Activated CD8-positive, alpha-beta T cell treated with anti-CD3 and anti-CD28 coated beads, Interleukin-2, amount 10 ng/mL, durations not matched to agents 7 days and 5 days (primary cell): ENCODE data around the gene TMEM170A. TPM values are rescaled to one million over a fixed set of nuclear protein-coding genes. Genes with fewer than 3 reads are reported as not detected.

Experiments used
- ATAC-seq: fragments of 150-1000 bp; cut with Tn5 transposase; one replicate; pipeline ENCODE4 v1.10.0; 2021; ENCODE audit warnings: moderate library complexity
- CTCF ChIA-PET: fragments of 350-600 bp; sonication (Branson Sonifier 250); formaldehyde crosslinking; loops from one replicate; lab custom pipeline; 2021; ENCODE audit warnings: antibody characterized with exemption; lab: Charles Lee
- POLR2A ChIA-PET: fragments of 350-600 bp; sonication (Branson Sonifier 250); formaldehyde crosslinking; loops from one replicate; lab custom pipeline; 2021; ENCODE audit warnings: antibody characterized with exemption; lab: Charles Lee
- DNase-seq: peaks from one replicate; pipeline ENCODE4 v3.0.0-alpha.2; 2020
- H3K27ac Mint-ChIP-seq: one replicate; pipeline ENCODE4 v1.8.0; 2021; ENCODE audit warnings: mild to moderate bottlenecking, mixed read lengths
- H3K27me3 Mint-ChIP-seq: one replicate; pipeline ENCODE4 v1.8.0; 2021; ENCODE audit warnings: low read depth, mixed read lengths
- H3K36me3 Mint-ChIP-seq: one replicate; pipeline ENCODE4 v1.8.0; 2021; ENCODE audit warnings: low read depth, mixed read lengths
- H3K4me1 Mint-ChIP-seq: one replicate; pipeline ENCODE4 v1.8.0; 2021; ENCODE audit warnings: low read depth, mixed read lengths
- H3K4me3 Mint-ChIP-seq: one replicate; pipeline ENCODE4 v1.8.0; 2021; ENCODE audit warnings: mild to moderate bottlenecking, mixed read lengths
- H3K9me3 Mint-ChIP-seq: one replicate; pipeline ENCODE4 v1.8.0; 2022; ENCODE audit warnings: mixed read lengths; ENCODE audit not compliant: insufficient read depth
- total RNA-seq, 2 experiments: library from RNA; stranded (reverse); gene quantifications; one replicate each; pipeline ENCODE4 v1.2.3, GENCODE V29; 2021

The TMEM170A gene
- total RNA-seq, 2 experiments from 2014 or later, result 30.2 to 31.1 TPM

DNA sequence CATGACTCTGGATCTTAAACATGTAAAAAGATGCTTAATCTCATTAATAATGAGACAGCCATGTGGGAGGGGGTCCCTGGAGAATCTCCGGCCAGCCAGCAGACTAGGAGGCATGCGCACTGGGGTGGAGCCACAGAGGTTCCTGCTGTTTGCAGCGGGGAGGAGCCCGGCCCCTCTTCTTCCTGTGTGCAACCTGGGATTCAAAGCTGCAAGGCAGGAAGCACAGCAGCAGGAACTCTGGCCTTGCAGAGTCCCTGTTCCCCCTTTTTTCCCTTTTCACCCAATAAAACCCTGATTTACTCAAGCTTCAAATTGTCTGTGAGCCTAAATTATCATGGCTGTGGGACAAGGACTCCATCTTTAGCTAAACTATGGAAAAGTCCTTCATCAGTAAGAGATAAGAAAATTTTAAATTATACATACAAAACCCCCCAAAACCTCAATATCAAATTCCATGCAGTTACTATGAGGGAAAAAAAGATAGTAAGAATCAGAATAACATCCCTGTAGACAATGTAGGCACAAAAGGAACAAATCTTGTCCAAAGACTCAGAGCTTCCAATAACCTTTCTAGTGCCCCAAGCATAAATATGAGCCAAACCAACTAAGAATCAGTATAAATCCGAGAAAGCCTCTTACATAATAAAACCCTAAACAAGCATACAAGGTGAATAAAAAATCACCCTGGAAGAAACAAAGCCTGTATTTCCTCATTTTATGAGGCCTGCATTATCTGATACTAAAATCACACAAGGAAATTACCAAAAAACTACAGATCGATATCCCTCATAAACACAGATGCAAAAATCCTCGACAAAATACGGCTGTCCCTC lies 43.3 kb downstream of the TMEM170A start:
- CTCF ChIA-PET, result interaction anchor here (0.9 to 2.8 kb wide), 5 partner anchors 9 to 343 kb away, joined by 3 to 7 read pairs (median 4); partner anchors contain the start of gene TMEM170A
- peaks cover 18% of the 10 kb centered on the region for H3K4me1 Mint-ChIP-seq
- no peaks in the 10 kb centered on the region for H3K27me3 Mint-ChIP-seq
- H3K36me3 Mint-ChIP-seq, result peaks cover 2% of the 10 kb centered on the region
- H3K4me3 Mint-ChIP-seq, result peak overlapping the region; percentile 49
- peak; percentile 75 for ATAC-seq
- no peaks in the 10 kb centered on the region for H3K9me3 Mint-ChIP-seq
- H3K27ac Mint-ChIP-seq, result peak overlapping the region; percentile 16
- POLR2A ChIA-PET, result interaction anchor here (1.5 kb wide), 1 partner anchor 43 kb away, joined by 5 read pairs; no protein-coding TSS in a partner anchor
- DNase-seq, result peak; percentile 47

DNA sequence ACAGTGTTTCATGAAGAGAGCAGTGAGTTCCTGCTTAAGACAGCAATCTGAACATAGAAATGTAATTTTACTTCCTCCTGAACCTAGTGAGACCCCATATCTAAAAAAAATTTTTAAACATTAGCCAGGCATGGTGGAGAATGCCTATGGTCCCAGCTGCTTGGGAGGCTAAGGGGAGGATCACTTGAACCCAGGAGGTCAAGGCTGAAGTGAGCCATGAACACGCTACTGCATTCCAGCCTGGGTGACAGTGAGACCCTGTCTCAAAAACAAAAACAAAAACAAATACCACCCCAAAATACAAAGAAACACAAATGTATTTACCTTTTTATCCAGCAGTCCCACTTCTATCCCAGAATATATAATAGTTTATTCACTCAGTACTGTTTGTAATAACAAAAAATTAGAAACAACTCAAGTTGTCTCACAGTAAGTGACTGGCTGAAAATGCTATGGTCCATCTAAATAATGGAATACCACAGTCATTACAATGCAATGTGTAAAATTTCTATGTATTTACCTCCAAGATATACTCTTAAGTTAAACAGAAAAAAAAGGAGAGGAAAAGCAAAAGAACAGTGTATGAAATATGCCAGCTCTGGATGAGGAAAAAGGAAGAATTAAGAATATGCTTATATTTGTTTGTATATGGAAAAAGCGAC lies 47.5 kb downstream of the TMEM170A start:
- Mint-ChIP-seq H3K4me3 (no peak overlapping the region), H3K9me3 (no peaks in the 10 kb centered on the region), H3K27me3 (no peaks in the 10 kb centered on the region), H3K36me3 (peaks cover 4% of the 10 kb centered on the region), H3K27ac (no peak overlapping the region), H3K4me1 (peaks cover 20% of the 10 kb centered on the region)
- POLR2A ChIA-PET, result no interaction called here
- CTCF ChIA-PET, result interaction anchor here (1.4 kb wide), 1 partner anchor 10 kb away, joined by 3 read pairs; no protein-coding TSS in a partner anchor
- DNase-seq (no peak), ATAC-seq (no peak)

DNA sequence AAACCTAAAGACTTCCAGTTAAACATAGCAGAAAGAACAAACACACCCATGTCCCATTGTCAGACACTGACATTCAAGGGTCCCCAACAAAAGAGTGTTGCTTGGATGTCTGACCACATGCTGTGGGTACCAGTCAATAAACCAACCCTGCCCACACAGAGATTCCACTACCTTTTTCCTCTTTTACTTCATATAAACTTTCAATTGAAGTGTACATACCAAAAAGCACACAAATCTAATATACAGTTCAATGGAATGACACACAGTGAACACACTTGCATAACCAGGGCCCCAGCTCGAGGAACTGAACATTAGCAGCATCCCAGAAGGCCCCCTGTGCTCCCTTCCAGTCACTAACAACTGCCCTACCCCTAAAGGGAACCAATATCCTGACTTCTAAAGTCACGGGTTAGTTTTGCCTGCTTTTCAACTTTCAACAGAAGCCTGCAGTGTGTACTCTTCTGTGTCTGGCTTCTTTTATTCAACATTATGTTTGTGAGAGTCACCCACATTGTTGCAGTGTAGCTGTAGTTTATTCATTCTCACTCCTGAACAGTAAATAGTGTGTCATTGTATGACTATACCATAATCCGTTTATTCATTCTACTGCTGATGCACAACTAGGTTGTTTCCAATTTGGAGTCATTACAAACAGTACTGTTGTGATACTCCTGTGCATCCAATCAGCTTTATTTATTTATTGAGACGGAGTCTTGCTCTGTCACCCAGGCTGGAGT lies 49.2 kb downstream of the TMEM170A start:
- CTCF ChIA-PET, result interaction anchor here (0.7 to 1.7 kb wide), 2 partner anchors 216 to 855 kb away, joined by 3 to 7 read pairs; no protein-coding TSS in a partner anchor

DNA sequence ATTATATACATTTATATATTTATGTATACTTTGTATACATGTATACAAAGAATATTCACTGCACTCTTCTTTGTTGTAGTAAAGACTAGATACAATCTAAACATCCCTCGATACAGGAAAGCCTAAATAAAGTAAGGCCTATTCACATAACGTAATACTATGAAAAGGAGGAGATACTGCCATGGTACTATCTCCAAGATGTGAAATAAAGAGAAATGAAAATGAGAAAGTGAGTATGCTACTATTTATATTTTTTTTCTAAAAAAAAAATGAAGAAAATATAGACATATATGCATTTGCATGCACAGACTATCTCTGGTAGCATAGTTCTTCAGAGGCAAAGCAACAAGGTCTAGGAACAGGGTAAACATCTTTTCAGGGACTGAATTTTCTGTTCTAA lies 50.5 kb downstream of the TMEM170A start:
- Mint-ChIP-seq H3K27ac (no peak overlapping the region), H3K36me3 (peaks cover 14% of the 10 kb centered on the region), H3K4me1 (peaks cover 2% of the 10 kb centered on the region), H3K4me3 (no peak overlapping the region), H3K9me3 (no peaks in the 10 kb centered on the region), H3K27me3 (no peaks in the 10 kb centered on the region)
- DNase-seq (no peak), ATAC-seq (no peak)
- POLR2A ChIA-PET, result no interaction called here
- CTCF ChIA-PET, result interaction anchor here (1.7 kb wide), 1 partner anchor 214 kb away, joined by 7 read pairs; no protein-coding TSS in a partner anchor

More for the DNA sequence above, 49.2 kb downstream of the TMEM170A start:
- POLR2A ChIA-PET, result no interaction called here
- Mint-ChIP-seq H3K9me3 (no peaks in the 10 kb centered on the region), H3K36me3 (peaks cover 8% of the 10 kb centered on the region), H3K27me3 (no peaks in the 10 kb centered on the region), H3K27ac (no peak overlapping the region), H3K4me1 (peaks cover 6% of the 10 kb centered on the region), H3K4me3 (no peak overlapping the region)
- no peak for DNase-seq
- ATAC-seq, result no peak

DNA sequence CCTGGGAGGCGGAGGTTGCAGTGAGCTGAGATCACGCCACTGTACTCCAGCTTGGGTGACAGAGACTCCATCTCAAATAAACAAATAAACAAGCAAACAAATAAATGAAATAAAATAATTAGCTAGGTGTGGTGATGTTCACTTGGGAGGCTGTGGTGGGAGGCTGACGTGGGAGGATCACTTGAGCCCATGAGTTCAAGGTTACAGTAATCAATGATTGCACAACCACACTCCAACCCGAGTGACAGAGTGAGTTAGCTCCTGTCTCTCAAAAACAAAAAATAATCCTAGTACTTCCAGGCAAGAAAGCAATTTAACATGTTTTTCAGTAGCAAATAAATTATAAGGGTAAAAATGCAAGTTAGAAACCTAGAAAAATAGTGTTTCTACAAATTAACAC lies 57.5 kb downstream of the TMEM170A start:
- H3K9me3 Mint-ChIP-seq, result no peaks in the 10 kb centered on the region
- no peaks in the 10 kb centered on the region for H3K4me1 Mint-ChIP-seq
- H3K36me3 Mint-ChIP-seq, result peaks cover 13% of the 10 kb centered on the region
- no peak overlapping the region for H3K4me3 Mint-ChIP-seq
- POLR2A ChIA-PET, result interaction anchor here (0.6 kb wide), 1 partner anchor 416 kb away, joined by 3 read pairs; no protein-coding TSS in a partner anchor
- H3K27me3 Mint-ChIP-seq, result no peaks in the 10 kb centered on the region
- DNase-seq, result no peak
- ATAC-seq, result no peak
- no peak overlapping the region for H3K27ac Mint-ChIP-seq
- CTCF ChIA-PET, result interaction anchor here (0.6 to 1.1 kb wide), 3 partner anchors 22 to 207 kb away, joined by 3 read pairs; no protein-coding TSS in a partner anchor

DNA sequence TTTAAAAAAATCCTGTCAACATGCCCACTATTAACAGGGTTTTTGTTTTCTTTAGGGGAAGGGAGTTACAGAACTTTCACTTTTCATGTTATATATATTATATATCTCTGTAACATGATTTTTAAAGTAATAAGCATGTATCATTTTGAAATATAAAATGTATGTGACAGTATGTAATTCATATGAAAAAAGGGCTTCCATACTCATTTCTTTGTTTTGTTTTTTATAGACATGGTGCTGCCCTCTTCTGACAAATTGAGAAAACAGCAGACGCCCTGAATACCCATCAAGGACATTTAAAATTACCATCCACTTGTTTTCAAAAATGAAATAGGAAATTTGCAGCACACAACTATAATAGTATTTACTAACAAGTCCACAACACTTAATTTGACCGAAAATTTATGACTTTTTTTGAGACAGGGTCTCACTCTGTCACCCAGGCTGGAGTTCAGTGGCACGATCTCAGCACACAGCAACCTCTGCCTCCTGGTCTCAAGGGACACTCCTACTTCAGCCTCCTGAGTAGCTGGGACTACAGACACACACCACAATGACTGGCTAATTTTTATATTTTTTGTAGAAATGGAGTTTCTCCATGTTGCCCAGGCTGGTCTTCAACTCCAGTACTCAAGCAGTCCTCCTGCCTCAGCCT lies 61.5 kb downstream of the TMEM170A start:
- ATAC-seq (no peak), DNase-seq (no peak)
- CTCF ChIA-PET, result interaction anchor here (0.7 to 3.3 kb wide), 13 partner anchors 10 to 205 kb away, joined by 3 to 25 read pairs (median 4); partner anchors contain the start of genes CFDP1 and TMEM170A
- POLR2A ChIA-PET, result no interaction called here
- Mint-ChIP-seq H3K4me1 (no peaks in the 10 kb centered on the region), H3K27me3 (no peaks in the 10 kb centered on the region), H3K4me3 (no peak overlapping the region), H3K9me3 (no peaks in the 10 kb centered on the region), H3K27ac (no peak overlapping the region), H3K36me3 (no peaks in the 10 kb centered on the region)

DNA sequence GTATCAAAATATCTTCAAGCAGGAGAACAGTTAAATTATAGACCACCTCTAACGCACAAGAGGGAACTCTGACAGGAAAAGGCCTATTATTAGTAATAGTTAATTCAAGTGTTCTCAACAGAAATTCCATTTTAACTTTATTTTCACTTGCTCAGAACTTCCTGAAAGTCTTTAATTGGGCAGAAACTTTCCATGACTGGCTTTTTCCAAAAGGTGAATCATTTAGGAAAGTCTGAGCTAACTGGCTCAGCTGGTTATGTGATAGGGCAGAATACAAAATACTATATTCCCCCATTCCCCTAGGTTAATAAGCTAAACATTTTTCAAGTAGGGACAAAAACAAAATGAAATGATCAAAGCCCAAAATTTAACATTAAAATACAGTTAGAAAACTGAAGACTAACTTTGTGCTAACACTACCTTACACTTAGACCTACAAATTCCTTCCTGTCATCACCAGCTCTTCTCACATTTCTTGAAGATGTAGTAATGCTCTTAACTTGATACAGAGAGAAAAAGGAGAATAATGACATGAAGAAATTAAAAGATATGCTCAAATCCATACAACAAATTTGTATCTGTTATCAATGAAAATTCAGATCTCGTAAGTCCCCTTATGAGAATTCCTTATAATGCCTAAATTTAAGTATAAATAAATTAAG lies 62.2 kb downstream of the TMEM170A start:
- H3K36me3 Mint-ChIP-seq, result no peaks in the 10 kb centered on the region

DNA sequence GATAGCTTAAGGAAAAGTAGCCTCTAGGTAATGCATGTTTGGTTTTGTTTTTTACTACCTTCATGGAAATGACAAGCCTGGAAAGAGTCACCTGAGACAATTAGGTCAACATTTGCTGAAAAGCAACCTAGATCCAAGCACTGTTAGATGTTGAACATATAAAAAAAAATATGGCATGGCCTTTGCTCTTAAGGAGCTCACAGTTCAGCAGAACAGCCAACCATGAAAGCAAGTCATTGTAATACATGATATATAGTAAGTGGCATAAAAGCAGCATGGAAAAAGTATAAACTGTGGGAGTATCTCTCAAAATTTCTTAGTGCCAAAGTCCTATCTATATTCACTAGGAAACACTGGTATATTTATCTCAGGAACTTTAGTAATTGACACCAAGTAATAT lies 62.8 kb downstream of the TMEM170A start:
- Mint-ChIP-seq H3K9me3 (no peaks in the 10 kb centered on the region), H3K4me3 (no peak overlapping the region), H3K27me3 (no peaks in the 10 kb centered on the region), H3K36me3 (no peaks in the 10 kb centered on the region), H3K4me1 (no peaks in the 10 kb centered on the region), H3K27ac (no peak overlapping the region)
- ChIA-PET CTCF (interaction anchor here (0.6 to 2.2 kb wide), 17 partner anchors 10 to 362 kb away, joined by 3 to 25 read pairs (median 3); partner anchors contain the start of gene CFDP1), POLR2A (no interaction called here)
- DNase-seq (no peak), ATAC-seq (no peak)

More for the DNA sequence above, 62.2 kb downstream of the TMEM170A start:
- H3K4me3 Mint-ChIP-seq, result no peak overlapping the region
- H3K9me3 Mint-ChIP-seq, result no peaks in the 10 kb centered on the region
- ChIA-PET CTCF (interaction anchor here (0.6 to 2.2 kb wide), 21 partner anchors 10 to 362 kb away, joined by 3 to 25 read pairs (median 3); partner anchors contain the start of gene CFDP1), POLR2A (no interaction called here)
- DNase-seq, result no peak
- no peaks in the 10 kb centered on the region for H3K27me3 Mint-ChIP-seq
- no peak for ATAC-seq
- H3K27ac Mint-ChIP-seq, result no peak overlapping the region
- H3K4me1 Mint-ChIP-seq, result no peaks in the 10 kb centered on the region

DNA sequence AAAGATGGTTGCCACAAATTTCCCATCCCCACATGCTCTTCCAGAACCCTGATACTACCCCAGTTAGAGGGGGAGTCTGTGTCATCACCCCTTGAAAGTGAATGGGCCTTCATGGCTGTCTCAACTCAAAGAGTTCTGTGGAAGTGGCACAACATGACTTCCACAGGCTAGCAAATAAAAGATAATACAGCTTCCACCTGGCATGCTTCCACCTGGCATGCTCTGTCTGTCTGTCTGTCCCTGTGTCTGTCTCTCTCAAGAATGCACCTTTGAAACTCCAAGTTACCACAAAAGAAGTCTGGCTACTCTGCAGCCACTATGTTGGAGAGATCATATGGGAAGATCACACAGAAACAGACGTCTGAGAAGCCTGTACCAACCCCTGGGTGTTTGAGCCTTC lies 66.2 kb downstream of the TMEM170A start:
- no peak overlapping the region for H3K27ac Mint-ChIP-seq
- H3K27me3 Mint-ChIP-seq, result no peaks in the 10 kb centered on the region
- no peak for DNase-seq
- peaks cover 9% of the 10 kb centered on the region for H3K36me3 Mint-ChIP-seq
- H3K4me3 Mint-ChIP-seq, result no peak overlapping the region
- H3K4me1 Mint-ChIP-seq, result no peaks in the 10 kb centered on the region
- POLR2A ChIA-PET, result no interaction called here
- CTCF ChIA-PET, result interaction anchor here (1.1 to 2.0 kb wide), 3 partner anchors 13 to 199 kb away, joined by 3 to 9 read pairs (median 4); no protein-coding TSS in a partner anchor
- no peaks in the 10 kb centered on the region for H3K9me3 Mint-ChIP-seq
- no peak for ATAC-seq

DNA sequence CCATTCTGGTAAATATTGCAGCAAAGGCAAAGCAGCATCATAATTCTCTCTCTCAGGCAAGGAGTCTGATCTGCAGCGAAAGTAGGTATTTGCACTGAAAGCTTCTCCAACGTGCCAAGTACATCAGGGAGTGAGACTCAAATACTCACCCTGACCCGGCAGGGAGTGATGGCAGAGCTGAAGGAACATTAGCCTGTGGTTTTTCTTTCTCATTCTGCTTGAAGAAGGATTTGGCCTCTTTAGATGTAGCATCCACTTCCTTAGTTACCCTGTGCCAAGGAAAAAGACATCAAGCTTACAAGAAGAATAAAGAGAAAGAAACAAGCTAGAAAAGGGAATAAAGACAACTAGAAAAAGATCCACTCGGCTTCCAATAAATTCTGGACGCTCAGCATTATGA lies 69.5 kb downstream of the TMEM170A start:
- CTCF ChIA-PET, result interaction anchor here (1.0 to 2.6 kb wide), 4 partner anchors 10 to 195 kb away, joined by 3 to 11 read pairs (median 5); no protein-coding TSS in a partner anchor
- Mint-ChIP-seq H3K4me3 (no peak overlapping the region), H3K4me1 (no peaks in the 10 kb centered on the region), H3K27me3 (no peaks in the 10 kb centered on the region), H3K9me3 (no peaks in the 10 kb centered on the region), H3K36me3 (peaks cover 18% of the 10 kb centered on the region), H3K27ac (no peak overlapping the region)
- DNase-seq, result no peak
- ATAC-seq, result no peak
- POLR2A ChIA-PET, result no interaction called here
